WTC11 (cell line): ENCODE measurements around the gene HMX1. TPM values are rescaled to one million over a fixed set of nuclear protein-coding genes. Genes with fewer than 3 reads are reported as not detected.

ENCODE experiments used
- ATAC-seq: fragments of 200-7000 bp; cut with Tn5 transposase; 2 replicates; pipeline ENCODE4 v1.10.0; 2021; ENCODE audit warnings: mild to moderate bottlenecking, moderate library complexity
- CTCF ChIA-PET: fragments of 300-600 bp; sonication (Branson Sonifier 250); formaldehyde crosslinking; loops from one replicate; lab custom pipeline; 2021; ENCODE audit warnings: antibody characterized with exemption; lab: Charles Lee
- POLR2A ChIA-PET: fragments of 350-600 bp; sonication (Branson Sonifier 250); formaldehyde crosslinking; loops from one replicate; lab custom pipeline; 2021; ENCODE audit warnings: antibody characterized with exemption; lab: Charles Lee
- DNase-seq: peaks from one replicate; pipeline ENCODE4 v3.0.0; 2021; ENCODE audit warnings: low spot score
- H3K27ac Mint-ChIP-seq: 2 replicates; pipeline ENCODE4 v1.8.0; 2021; ENCODE audit warnings: mixed read lengths
- H3K27me3 Mint-ChIP-seq: 2 replicates; pipeline ENCODE4 v1.8.0; 2021; ENCODE audit warnings: low read depth, mild to moderate bottlenecking, moderate library complexity, mixed read lengths
- H3K36me3 Mint-ChIP-seq: 2 replicates; pipeline ENCODE4 v1.8.0; 2021; ENCODE audit warnings: mixed read lengths
- H3K4me1 Mint-ChIP-seq: 2 replicates; pipeline ENCODE4 v1.8.0; 2022; ENCODE audit warnings: mixed read lengths
- H3K4me3 Mint-ChIP-seq: 2 replicates; pipeline ENCODE4 v1.8.0; 2021; ENCODE audit warnings: mild to moderate bottlenecking, moderate library complexity, mixed read lengths
- H3K9me3 Mint-ChIP-seq: 2 replicates; pipeline ENCODE4 v1.8.0; 2021; ENCODE audit warnings: mixed read lengths
- AFF4 ChIP-seq: sonication (generic); formaldehyde crosslinking; IDR thresholded peaks from 2 replicates; pipeline ENCODE4 v1.8.1; 2023; ENCODE audit warnings: mild to moderate bottlenecking, missing genetic modification reagents, borderline replicate concordance
- AR ChIP-seq: fragments of 250-450 bp; sonication (Bioruptor Pico); IDR thresholded peaks from 2 replicates; pipeline ENCODE4 v1.9.0; 2021; ENCODE audit warnings: mild to moderate bottlenecking
- ATF2 ChIP-seq: sonication (generic); formaldehyde crosslinking; IDR thresholded peaks from 2 replicates; pipeline ENCODE4 v1.8.1; 2022; ENCODE audit warnings: low read depth, missing genetic modification reagents, borderline replicate concordance
- CDX4 ChIP-seq: fragments of 250-450 bp; sonication (Bioruptor Pico); IDR thresholded peaks from 2 replicates; pipeline ENCODE4 v1.9.0; 2021; ENCODE audit warnings: moderate library complexity, mild to moderate bottlenecking, inconsistent platforms, borderline replicate concordance
- E2F5 ChIP-seq: sonication (generic); formaldehyde crosslinking; IDR thresholded peaks from 2 replicates; pipeline ENCODE4 v1.8.1; 2022; ENCODE audit warnings: mild to moderate bottlenecking, moderate library complexity, missing genetic modification reagents
- ERG ChIP-seq: fragments of 250-450 bp; sonication (Bioruptor Pico); IDR thresholded peaks from 2 replicates; pipeline ENCODE4 v1.8.0; 2021; ENCODE audit warnings: mild to moderate bottlenecking
- ETV6 ChIP-seq: sonication (generic); formaldehyde crosslinking; IDR thresholded peaks from 2 replicates; pipeline ENCODE4 v1.8.1; 2022; ENCODE audit warnings: mild to moderate bottlenecking, missing genetic modification reagents
- FOXP1 ChIP-seq: sonication (generic); formaldehyde crosslinking; IDR thresholded peaks from 2 replicates; pipeline ENCODE4 v1.8.0; 2022; ENCODE audit warnings: missing genetic modification reagents, mild to moderate bottlenecking, moderate library complexity, borderline replicate concordance
- GRHL2 ChIP-seq: fragments of 250-450 bp; sonication (Bioruptor Pico); IDR thresholded peaks from 2 replicates; pipeline ENCODE4 v1.8.0; 2022; ENCODE audit warnings: mild to moderate bottlenecking, moderate library complexity; ENCODE audit not compliant: insufficient replicate concordance, severe bottlenecking
- IRF1 ChIP-seq: sonication (generic); formaldehyde crosslinking; IDR thresholded peaks from 2 replicates; pipeline ENCODE4 v1.8.0; 2023; ENCODE audit warnings: missing genetic modification reagents
- NFYB ChIP-seq: sonication (generic); formaldehyde crosslinking; conservative IDR thresholded peaks from 2 replicates; pipeline ENCODE4 v1.8.0; 2022; ENCODE audit warnings: low read depth, missing genetic modification reagents
- OVOL2 ChIP-seq: fragments of 250-450 bp; sonication (Bioruptor Pico); IDR thresholded peaks from 2 replicates; pipeline ENCODE4 v1.9.0; 2021; ENCODE audit warnings: mild to moderate bottlenecking, borderline replicate concordance
- PREB ChIP-seq: sonication (generic); formaldehyde crosslinking; IDR thresholded peaks from 2 replicates; pipeline ENCODE4 v1.8.1; 2022; ENCODE audit warnings: mild to moderate bottlenecking, missing genetic modification reagents, moderate library complexity, borderline replicate concordance
- RELA ChIP-seq: sonication (generic); formaldehyde crosslinking; IDR thresholded peaks from 2 replicates; pipeline ENCODE4 v1.8.1; 2022; ENCODE audit warnings: missing genetic modification reagents, mild to moderate bottlenecking, borderline replicate concordance
- TCF7 ChIP-seq: sonication (generic); formaldehyde crosslinking; IDR thresholded peaks from 2 replicates; pipeline ENCODE4 v1.8.0; 2022; ENCODE audit warnings: mild to moderate bottlenecking, low read depth, missing genetic modification reagents, moderate library complexity
- ZNF512 ChIP-seq: sonication (generic); formaldehyde crosslinking; IDR thresholded peaks from 2 replicates; pipeline ENCODE4 v1.8.1; 2022; ENCODE audit warnings: missing genetic modification reagents, borderline replicate concordance
- total RNA-seq: library from RNA; stranded (reverse); gene quantifications from 3 replicates; pipeline ENCODE4 v1.2.3, GENCODE V29; 2021

The HMX1 gene
- total RNA-seq, 1 experiment from 2014 or later: 10.0 TPM

- peaks cover 27% of the 10 kb centered on the region for H3K4me1 Mint-ChIP-seq
- peaks cover 91% of the 10 kb centered on the region for H3K27me3 Mint-ChIP-seq
- ChIA-PET POLR2A (no interaction called here), CTCF (interaction anchor here (0.6 to 1.5 kb wide), 5 partner anchors 9 to 180 kb away, joined by 3 to 5 read pairs (median 4); no protein-coding TSS in a partner anchor)
- ATAC-seq (0 out of 2 replicates have a peak, but pooled peaks have one; percentile 2), DNase-seq (peak; percentile 40)
- H3K4me3 Mint-ChIP-seq: peak overlapping the region; percentile 14; the same call in 1 of the 2 replicates
- no peaks in the 10 kb centered on the region for H3K9me3 Mint-ChIP-seq
- TF ChIP-seq ERG (CRISPR knock-in tag) (no peak), TCF7 (no peak), OVOL2 (CRISPR knock-in tag) (no peak), CDX4 (CRISPR knock-in tag) (no peak), ETV6 (CRISPR knock-in tag) (no peak), E2F5 (no peak), PREB (CRISPR knock-in tag) (no peak), GRHL2 (CRISPR knock-in tag) (no peak), NFYB (CRISPR knock-in tag) (no peak), FOXP1 (CRISPR knock-in tag) (no peak), RELA (no peak), AFF4 (CRISPR knock-in tag) (no peak)
- peaks cover 3% of the 10 kb centered on the region; the same call in 1 of the 2 replicates for H3K36me3 Mint-ChIP-seq
- no peak overlapping the region for H3K27ac Mint-ChIP-seq
Observed at GRCh38 chr4:8867624-8868320, 3.9 kb downstream of the HMX1 start.

GRCh38 chr4:8866828-8867623 is 4.6 kb downstream of the HMX1 start:
- no peak for ATAC-seq
- Mint-ChIP-seq H3K27me3 (peaks cover 91% of the 10 kb centered on the region), H3K4me1 (peaks cover 28% of the 10 kb centered on the region), H3K4me3 (peak overlapping the region; percentile 26; the same call in 1 of the 2 replicates), H3K36me3 (peaks cover 3% of the 10 kb centered on the region; the same call in 1 of the 2 replicates), H3K9me3 (no peaks in the 10 kb centered on the region), H3K27ac (no peak overlapping the region; the same call in 1 of the 2 replicates)
- ChIA-PET POLR2A (no interaction called here), CTCF (interaction anchor here (0.6 to 1.4 kb wide), 3 partner anchors 14 to 47 kb away, joined by 3 to 5 read pairs (median 3); no protein-coding TSS in a partner anchor)
- no peak for DNase-seq
- TF ChIP-seq AR (CRISPR knock-in tag): no peak
- TF ChIP-seq IRF1 (CRISPR knock-in tag): no peak
- no peak for TF ChIP-seq ZNF512
- no peak for TF ChIP-seq ETV6 (CRISPR knock-in tag)
- TF ChIP-seq ATF2 (CRISPR knock-in tag): no peak
